CD4-positive, alpha-beta T cell treated with Interleukin-15 for 4 hours (primary cell): Measurements from ENCODE around the gene AQP3.
"Not testable (repeated sequence)": the region's sequence is repeated elsewhere in the genome, so short reads cannot be mapped to it uniquely, and the experiment has no call there.

Source experiments
- DNase-seq: peaks from one replicate; pipeline ENCODE4 v3.0.0-alpha.2; 2020; ENCODE audit warnings: low spot score

The AQP3 gene

DNA sequence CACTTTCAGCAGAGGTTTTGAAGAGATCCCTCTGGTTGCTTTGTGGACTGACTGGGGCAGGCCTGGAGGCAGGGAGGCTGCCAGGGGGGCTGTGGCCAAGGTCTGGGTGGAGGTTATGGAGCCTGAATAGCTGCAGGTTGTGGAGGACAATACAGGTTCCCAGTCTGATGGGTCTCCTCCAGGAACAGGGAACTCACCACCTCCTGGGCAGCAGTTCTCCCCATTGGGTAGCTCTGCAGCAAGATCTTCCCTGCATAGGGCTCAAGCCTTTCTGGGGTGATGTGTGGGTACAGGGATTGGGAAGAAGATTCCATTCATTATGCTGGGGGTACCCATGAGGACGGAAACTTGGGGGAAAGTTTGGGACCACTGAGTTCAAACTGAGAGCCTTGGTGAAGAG is 6.8 kb downstream of the AQP3 start:
- no peak for DNase-seq

DNA sequence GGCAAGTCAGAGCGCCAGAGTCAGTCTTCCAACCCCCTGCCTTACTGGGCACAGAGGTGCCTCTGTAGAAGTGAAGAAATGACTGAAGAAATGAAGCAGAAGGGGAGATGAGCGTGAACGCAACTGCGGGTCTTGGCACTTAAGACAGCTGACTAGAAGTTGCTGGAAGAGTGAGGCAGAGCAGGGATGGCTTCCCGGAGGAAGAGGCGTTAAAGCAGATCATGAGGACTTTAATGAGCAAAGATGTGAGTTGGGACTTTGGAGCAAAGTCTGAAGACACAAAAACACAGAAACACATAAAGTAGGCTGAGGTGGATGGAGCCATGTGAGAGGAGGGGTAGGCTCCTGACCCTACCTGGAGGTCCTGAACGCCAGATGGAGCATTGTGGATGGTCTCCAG is 7.2 kb downstream of the AQP3 start:
- no peak for DNase-seq

DNA sequence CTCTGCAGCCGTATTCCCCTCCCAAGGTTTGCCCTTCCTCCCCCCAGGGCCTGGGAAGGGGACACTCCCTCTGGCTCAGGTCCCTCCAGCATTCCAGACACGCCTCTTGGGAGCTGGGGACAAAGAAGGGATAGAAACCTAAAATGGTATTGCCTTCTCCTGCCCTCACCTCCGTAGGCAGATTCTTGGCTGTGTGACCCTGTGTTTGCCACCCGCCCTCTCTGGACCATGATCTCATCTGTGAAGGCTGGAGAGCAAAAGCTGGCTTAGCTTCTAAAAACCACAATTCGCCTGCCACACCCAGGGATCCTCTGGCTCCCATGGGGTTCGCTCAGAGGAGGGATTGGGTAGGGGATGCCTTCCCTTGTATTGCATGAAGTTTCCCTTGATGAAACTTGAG is 7.7 kb downstream of the AQP3 start:
- DNase-seq: no peak

DNA sequence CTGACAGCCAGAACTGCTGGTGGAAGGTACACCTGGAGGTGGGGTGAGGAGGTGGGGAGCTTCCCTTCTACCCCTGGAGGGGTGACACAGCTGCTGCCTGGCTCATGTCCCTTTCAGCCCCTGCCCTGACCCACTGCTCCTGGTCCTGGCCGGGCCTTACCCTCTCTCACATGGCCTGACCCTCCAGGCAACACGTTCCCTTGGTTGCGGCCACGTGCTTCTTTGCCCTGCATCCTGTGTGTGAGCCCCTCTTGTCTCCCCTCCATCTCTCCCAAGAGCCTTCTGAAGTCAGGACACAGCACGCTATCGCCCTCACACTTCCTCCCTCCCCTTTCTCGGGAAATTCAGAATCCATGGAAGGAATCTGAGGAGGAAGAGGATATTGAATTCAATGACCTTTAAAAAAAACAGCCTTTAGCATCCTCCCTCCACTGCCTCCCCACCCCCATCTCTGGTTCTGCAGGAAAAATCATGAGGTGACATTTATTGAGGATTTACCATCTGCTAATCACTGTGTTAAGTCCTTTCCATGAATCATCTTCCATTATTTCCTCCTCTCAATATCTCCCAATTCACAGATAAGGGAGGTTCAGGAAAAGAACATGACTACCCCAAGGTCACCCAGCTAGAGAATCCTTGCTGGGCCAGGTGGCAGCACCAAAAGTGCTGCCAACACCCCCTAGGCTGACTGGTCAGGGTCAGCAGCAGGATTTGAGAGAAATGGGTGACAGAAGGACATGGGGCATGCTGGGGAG is 8.3 kb downstream of the AQP3 start:
- no peak for DNase-seq

DNA sequence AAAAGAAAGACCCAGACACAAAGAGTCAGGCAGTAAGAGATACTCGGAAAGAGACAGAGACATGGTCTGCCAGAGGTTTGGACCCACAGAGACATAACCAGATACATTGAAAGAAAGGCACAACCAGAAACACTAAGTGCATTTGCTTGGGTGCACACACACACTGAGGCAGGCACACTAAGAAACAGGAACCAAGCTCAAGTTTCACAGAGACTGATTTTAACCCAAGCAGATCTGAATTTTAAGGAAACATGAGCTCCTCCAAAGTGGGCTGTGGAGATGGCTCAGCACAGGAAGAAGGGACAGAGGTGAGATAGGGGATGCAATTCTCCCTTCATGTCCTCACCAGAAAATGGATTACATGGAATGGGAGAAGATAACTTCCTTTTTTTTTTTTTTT is 9.5 kb downstream of the AQP3 start:
- DNase-seq: no peak

DNA sequence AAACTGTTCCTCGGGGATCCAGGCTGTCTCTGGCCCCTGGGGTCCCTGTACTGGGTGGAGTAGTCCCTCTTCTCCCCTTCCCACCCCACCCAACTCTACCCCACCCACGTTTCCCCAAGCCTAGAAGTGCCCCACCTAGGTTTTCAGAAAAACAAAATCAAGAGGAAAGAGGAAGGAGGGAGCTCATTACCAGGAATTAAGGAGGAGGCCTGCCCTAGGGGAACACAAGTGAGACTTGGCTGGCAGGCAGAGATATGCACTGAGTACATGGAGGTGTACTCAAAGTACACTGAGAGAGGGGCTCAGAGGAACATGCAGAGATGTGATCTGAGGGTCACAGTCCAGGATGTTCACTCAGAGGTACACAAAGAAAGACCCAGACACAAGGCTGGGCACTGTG is 10.2 kb downstream of the AQP3 start:
- no peak for DNase-seq

DNA sequence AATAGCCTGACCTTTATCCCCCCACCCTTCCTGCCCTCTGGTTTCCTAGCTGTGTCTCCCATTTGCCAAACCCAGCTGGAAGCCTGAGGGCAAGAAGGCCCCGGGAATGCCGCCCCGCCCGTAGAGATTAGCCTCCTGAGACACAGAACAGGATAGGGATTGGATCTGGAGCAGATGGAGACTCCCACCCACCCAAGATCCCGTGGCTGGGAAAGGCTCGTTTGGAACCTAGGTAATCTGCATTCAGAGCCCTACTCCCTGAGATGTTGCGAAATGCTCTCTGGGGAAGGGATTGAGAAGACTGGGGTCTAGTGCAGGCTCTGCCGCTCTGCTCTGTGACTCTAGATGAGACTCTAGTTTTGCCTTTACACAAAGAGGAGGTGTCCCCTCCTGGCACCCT is 10.9 kb downstream of the AQP3 start:
- no peak for DNase-seq

DNA sequence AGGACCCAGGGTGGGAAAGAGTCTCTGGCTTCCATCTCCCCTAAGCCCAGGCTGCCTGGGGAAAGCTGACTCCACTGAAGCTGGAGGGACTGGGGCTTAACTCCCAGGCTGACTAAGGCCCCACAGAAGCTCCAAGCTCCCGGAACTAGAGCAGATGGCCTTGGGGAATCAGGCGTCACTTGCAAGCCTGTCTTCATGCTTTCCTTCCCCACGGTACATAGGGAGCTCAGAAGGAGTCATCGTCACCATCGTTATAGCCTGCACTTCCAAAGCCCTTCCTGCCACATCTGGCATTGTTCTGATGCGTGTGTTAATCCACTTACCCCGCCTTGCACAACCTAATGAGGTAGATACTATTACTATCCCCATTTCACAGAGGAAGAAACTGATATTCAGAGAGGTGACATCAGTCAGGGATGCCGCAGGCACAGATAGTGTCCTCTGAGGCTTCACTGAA is 11.5 kb downstream of the AQP3 start:
- no peak for DNase-seq

DNA sequence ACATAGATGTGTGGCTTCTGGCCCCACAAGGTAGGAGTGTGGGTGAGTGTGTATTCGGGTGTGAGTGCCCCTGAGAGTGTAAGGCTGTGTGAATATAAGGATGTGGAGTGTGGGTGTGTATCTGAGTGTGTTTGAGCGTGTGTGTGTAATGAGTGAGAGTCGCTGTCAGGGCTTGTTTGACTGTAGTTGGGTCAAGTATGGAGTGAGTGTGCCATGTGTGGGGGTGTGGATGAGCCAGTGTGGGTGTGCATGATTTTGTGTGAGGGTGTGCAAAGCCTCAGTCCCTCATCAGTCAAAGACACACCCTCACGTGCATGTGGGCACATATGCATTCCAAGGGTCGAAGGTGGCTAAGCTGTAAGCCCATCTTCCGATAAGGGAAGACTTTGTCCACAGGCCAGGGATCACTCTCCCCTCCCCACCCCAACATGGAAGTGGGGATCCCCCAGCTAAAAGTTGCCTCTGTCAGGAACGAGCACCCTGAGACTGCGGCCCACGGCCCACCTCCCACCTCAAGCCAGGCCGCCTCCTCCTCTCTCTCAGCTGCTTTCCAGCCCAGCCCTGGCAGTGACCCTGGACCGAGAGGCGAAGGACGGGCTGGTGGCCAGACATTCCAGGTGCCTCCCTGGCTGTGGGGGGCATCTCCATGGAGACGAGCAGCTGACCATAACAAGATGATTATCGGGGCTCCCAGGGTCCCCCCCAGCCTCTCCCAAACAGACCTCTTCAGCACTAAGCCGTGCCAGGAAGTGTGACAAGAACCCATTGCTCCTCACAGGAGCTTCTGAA is 12.9 kb downstream of the AQP3 start:
- DNase-seq: no peak

DNA sequence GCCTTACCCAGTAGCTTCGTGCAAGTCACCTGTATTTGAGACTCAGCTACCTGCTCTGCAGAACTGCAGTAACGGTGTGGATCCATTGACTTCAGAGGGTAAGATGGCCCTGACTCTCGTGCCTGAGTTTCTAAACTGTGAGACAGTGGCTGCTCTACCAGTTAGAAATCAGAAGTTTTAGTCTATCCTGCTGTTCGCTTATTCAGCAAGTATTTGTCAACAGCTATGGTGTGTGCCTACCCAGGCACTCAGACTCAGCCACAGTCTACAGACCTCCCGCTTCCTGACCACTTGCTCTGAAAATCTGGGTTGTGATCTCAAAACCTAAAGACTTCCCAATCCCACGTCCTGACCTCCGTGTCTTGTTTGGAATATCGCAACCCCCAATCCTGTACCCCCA is 13.5 kb downstream of the AQP3 start:
- DNase-seq: no peak

DNA sequence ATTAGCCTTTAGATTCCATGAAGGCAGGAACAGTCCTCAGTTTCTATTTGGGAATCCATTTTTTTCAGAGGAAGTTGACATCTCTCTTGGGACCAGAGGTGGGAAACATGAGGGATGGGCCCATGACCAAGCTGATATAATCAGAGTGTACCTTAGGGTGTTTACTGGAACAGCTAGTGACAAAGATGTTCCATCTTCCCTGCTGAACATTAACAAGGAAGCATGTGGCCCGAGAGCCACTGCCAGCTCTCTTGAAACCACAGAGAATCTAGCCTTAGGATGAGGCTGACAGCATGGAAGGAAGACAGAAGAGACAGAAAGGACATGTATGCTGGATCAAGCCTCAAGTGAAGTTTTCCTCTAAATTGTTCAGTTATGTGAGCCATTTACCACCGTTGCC is 16.0 kb downstream of the AQP3 start:
- DNase-seq: no peak

DNA sequence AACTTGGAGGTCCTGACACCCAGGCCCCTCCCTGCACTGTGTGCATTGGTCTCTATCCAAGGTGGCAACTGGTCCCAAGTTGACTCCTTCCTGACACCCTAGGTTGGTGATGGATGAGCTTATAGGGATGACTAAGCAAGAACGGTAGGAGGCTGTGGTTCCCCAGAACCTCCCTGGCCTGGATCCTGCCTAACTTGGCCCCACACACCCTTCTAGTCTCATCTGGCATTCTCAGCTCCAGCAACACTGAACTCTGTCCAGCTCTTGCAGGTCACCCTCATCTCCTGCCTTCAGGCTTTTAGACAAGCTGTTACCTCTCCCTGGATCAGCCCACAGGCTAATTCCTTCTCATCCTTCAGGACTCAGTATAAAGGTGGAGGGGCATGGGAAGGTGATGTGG is 16.5 kb downstream of the AQP3 start:
- no peak for DNase-seq

DNA sequence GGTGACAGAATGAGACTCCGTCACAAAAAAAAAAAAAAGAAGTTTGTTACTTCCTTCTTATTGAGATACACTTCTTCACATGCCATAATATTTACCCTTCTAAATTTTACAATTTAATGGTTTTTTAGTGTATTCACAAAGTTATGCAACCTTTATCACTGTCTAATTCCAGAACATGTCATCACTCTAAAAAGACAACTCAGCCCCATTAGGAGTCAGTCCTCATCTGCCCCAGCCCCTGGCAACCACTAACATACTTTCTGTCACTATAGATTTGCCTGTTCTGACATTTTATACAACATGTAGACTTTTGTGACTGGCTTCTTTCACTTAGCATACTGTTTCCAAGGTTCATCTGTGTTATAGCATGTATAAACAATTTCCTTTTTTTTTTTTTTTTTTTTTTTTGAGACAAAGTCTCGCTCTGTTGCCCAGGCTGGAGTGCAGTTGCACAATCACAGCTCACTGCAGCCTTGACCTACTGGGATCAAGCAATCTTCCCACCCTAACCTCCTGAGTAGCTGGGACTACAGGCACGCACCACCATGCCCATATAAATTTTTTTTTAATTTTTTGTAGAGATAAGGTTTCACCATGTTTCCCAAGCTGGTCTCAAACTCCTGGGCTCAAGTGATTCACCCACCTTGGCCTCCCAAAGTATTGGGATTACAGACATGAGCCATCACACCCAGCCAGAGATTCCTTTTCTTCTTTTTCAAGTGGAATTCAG is 18.0 kb downstream of the AQP3 start:
- no peak for DNase-seq

DNA sequence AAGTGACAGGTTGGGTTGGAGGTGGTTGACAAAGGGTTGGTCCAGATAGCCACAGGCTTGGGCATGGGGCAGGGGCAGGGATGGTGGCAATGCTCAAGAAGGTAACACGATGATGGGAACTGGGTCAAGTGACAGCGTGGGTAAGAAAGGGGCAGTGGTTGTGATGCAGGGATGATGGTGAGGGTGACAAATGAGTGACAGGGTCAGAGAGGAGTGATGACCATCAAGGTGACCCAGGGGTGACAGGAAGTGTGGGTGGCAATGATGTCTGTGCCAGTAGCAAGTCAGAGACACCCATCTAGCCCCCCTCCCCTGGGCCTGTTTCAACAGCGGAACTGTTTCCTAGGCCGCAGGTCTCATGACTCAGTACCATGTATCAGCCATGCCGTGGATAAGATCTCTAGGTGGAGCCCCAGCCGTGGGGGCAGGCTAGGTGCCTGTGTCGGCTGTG is 20.5 kb downstream of the AQP3 start:
- DNase-seq: peak; percentile 44

DNA sequence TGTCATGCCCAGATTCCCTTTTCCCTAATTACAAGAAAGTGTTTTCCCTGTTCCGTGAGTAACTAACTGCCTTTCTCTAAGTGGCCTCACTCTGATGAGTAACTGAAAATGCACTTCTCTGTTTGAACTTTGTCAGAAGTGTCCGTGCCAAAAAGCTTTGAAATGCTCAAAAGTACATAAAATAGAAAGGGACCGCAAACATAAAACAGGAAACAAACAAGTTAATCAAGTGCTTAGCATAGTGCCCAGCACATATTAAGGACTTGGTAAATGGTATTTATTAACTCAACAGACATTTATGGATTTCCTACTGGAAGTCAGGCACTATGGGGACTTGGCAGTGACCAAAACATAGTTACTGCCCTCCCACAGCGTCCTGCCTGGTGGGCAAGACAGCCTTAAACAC is 22.3 kb downstream of the AQP3 start:
- DNase-seq: no peak

DNA sequence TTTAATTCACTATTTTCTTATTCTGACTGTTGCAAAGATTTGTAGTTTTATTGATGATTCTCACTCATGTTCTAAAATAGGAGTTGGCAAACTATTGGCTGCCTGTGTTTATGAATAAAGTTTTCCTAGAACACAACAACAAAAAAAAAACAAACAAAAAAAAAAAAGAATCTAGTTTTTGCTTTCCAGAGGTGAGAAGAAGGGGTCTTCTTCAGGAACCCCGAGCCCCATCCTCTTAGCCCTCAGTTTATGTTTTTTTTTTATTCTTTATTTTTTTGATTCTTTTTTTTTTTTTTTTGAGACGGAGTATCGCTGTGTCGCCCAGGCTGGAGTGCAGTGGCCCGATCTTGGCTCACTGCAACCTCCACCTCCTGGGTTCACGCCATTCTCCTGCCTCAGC is 22.9 kb downstream of the AQP3 start:
- not testable (repeated sequence) for DNase-seq

DNA sequence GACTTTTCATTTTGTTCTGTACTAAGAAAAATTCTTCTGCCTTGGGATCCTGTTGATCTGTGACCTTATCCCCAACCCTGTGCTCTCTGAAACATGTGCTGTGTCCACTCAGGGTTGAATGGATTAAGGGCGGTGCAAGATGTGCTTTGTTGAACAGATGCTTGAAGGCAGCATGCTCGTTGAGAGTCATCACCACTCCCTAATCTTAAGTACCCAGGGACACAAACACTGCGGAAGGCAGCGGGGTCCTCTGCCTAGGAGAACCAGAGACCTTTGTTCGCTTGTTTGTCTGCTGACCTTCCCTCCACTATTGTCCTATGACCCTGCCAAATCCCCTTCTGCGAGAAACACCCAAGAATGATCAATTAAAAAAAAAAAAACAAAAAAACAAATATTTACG is 23.4 kb downstream of the AQP3 start:
- not testable (repeated sequence) for DNase-seq

DNA sequence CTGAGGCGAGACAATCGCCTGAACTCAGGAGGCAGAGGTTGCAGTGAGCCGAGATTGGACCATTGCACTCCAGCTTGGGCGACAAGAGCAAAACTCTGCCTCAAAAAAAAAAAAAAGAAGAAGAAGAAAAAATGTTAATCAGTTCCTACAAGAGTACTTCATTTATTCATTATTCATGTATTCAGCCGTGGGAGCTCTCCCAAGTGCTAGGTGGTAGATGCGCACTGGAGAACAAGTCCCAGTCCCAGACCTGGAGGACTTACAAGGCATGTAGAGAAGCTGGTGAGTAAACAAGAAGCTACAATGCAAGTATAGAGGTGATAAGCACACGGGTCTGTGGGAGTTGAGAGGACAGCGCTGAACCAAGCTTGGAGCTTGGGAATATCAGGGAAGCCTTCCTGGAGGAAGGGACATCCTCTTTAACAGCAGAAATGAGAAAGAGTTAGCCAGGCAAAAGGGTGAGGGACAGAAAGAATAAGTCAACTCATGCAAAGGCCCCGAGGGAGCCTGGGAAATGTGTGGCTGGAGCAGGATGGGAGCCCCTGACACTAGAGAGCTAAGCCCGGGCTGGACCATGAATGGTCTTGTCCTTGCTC is 27.6 kb downstream of the AQP3 start:
- no peak for DNase-seq

DNA sequence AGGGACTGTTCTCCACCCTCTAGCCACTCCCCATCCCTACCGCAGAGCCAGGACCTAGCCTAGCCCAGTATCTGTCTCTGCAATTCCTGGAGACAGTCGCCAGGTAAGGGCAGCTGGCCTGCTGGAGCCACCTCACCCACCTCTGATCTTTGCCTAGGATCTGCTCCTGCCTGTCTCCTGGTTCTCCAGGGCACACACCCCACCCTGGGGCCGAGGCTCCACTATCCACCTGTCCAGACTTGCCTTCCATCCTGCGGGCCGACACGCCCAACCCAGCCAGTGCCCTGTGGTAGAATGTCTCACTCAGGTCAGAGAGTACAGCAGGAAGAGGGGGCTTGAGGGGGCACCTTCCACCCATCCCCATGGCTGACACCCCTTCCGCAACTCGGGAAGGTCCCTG is 29.3 kb downstream of the AQP3 start:
- no peak for DNase-seq

DNA sequence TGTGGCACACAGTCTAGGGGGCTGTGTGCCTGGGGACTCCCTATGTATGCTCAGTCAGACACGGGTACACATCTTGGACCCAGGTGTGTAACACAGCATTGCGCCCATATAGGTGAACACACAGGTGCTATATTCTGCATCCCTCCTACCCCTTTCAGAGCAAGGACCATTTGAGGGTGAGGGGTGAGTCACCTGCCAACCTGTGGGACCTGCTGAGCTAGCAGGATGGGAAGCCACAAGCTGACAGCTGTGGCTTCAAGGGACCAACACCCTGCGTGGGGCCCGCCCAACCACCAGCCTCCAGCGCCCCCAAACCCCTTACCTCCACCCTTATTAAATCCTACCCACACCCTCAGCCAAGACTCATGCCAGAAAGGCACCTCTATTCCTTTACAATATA is 30.4 kb downstream of the AQP3 start:
- peak; percentile 67 for DNase-seq

DNA sequence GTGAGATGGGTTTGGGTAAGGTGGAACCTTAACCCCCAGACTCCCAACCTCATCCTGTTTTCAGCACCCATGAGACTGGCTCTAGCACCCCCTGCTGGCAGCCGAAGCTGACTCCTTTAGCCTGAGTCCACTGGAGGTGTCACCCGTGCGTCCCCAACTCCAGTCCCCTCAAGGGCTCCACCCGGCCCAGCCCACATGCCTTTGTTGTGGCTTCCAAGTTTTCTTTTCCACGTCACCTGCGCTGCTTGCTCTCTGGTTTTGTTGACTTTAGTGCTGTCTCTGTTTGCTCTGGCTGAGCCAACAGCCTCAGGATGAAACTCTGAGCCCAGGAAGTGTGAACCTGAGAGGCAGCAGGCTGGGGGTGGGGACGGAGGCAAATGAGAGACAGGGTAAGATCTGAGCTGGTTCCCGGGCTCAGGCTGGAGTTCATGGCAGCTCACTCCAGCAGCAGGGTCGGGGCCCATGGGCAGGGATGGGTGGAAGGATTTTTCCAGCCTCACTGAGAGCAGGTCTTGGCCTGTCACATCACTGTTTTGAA is 31.8 kb downstream of the AQP3 start:
- DNase-seq: peak; percentile 91

DNA sequence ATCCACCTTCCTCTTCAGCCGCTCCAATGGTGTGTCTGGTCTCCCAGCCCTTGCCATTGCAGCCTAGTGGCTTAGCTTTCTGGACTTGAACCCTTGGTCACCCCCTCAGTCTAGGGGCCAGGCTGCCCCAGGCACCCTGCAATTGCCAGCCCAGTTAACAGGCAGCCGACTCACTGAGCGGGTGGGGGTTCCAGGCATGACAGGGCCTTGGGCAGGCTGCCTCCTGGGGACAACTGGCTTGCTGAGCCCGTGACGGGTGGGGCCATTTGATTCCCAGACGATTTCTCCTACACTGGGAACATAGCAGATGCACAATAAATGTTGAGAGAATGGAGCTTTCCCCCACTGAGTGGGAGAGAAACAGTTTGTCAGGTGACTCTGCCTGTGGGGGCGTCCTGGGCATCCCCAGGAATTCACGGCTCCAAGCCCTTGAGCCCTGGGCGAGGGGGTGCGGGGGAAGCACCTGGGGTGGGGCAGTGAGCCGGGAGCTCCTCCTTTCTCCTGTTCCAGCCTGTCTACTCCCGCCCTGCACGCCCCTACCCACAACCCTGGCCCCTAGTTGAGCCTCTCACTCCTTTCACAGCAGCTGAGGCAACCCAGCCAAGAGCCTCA is 32.4 kb downstream of the AQP3 start:
- no peak for DNase-seq
